ENCODE measurements around the gene AGFG2. TPM values are rescaled to one million over a fixed set of nuclear protein-coding genes. Genes with fewer than 3 reads are reported as not detected.

The AGFG2 gene
- total RNA-seq, 1 donor from 2014 or later, result 10.3 TPM

- Mint-ChIP-seq H3K36me3 (ENCODE audit: insufficient read depth) (peaks cover 7% of the 10 kb centered on the region), H3K27ac (no peak overlapping the region), H3K27me3 (no peaks in the 10 kb centered on the region), H3K9me3 (ENCODE audit: low read depth) (no peaks in the 10 kb centered on the region), H3K4me1 (ENCODE audit: low read depth) (peaks cover 7% of the 10 kb centered on the region), H3K4me3 (ENCODE audit: low read depth) (no peak overlapping the region)
- TF ChIP-seq CTCF (IDR thresholded peaks at IDR 0.05; ENCODE audit: unreplicated experiment), result no peak
- no peak for DNase-seq (ENCODE audit: low spot score, unreplicated experiment)
These were observed 35.6 kb downstream of the AGFG2 start for GRCh38 chr7:100574362-100575205.

- no peak overlapping the region for H3K27ac Mint-ChIP-seq
- H3K9me3 Mint-ChIP-seq (ENCODE audit: low read depth), result no peaks in the 10 kb centered on the region
- no peaks in the 10 kb centered on the region for H3K27me3 Mint-ChIP-seq
- no peak for TF ChIP-seq CTCF (IDR thresholded peaks at IDR 0.05; ENCODE audit: unreplicated experiment)
- no peak overlapping the region for H3K4me3 Mint-ChIP-seq (ENCODE audit: low read depth)
- DNase-seq (ENCODE audit: low spot score, unreplicated experiment), result no peak
- H3K4me1 Mint-ChIP-seq (ENCODE audit: low read depth), result peaks cover 7% of the 10 kb centered on the region
- peaks cover 7% of the 10 kb centered on the region for H3K36me3 Mint-ChIP-seq (ENCODE audit: insufficient read depth)
These were observed 36.2 kb downstream of the AGFG2 start for GRCh38 chr7:100575206-100575631.

- Mint-ChIP-seq H3K4me1 (ENCODE audit: low read depth) (peaks cover 7% of the 10 kb centered on the region), H3K4me3 (ENCODE audit: low read depth) (no peak overlapping the region), H3K36me3 (ENCODE audit: insufficient read depth) (peaks cover 7% of the 10 kb centered on the region), H3K27ac (no peak overlapping the region), H3K27me3 (no peaks in the 10 kb centered on the region), H3K9me3 (ENCODE audit: low read depth) (no peaks in the 10 kb centered on the region)
- TF ChIP-seq CTCF (IDR thresholded peaks at IDR 0.05; ENCODE audit: unreplicated experiment), result no peak
- no peak for DNase-seq (ENCODE audit: low spot score, unreplicated experiment)
These were observed 36.9 kb downstream of the AGFG2 start for GRCh38 chr7:100575746-100576383.

GRCh38 chr7:100576384-100576993 lies 37.5 kb downstream of the AGFG2 start:
- H3K4me1 Mint-ChIP-seq (ENCODE audit: low read depth), result peaks cover 7% of the 10 kb centered on the region
- DNase-seq (ENCODE audit: low spot score, unreplicated experiment), result no peak
- H3K4me3 Mint-ChIP-seq (ENCODE audit: low read depth), result no peak overlapping the region
- TF ChIP-seq CTCF (IDR thresholded peaks at IDR 0.05; ENCODE audit: unreplicated experiment), result no peak
- H3K9me3 Mint-ChIP-seq (ENCODE audit: low read depth), result no peaks in the 10 kb centered on the region
- H3K36me3 Mint-ChIP-seq (ENCODE audit: insufficient read depth), result peaks cover 7% of the 10 kb centered on the region
- no peak overlapping the region for H3K27ac Mint-ChIP-seq
- no peaks in the 10 kb centered on the region for H3K27me3 Mint-ChIP-seq

- TF ChIP-seq CTCF (IDR thresholded peaks at IDR 0.05; ENCODE audit: unreplicated experiment), result no peak
- no peak overlapping the region for H3K4me3 Mint-ChIP-seq (ENCODE audit: low read depth)
- peaks cover 1% of the 10 kb centered on the region for H3K4me1 Mint-ChIP-seq (ENCODE audit: low read depth)
- no peaks in the 10 kb centered on the region for H3K9me3 Mint-ChIP-seq (ENCODE audit: low read depth)
- H3K36me3 Mint-ChIP-seq (ENCODE audit: insufficient read depth), result peaks cover 7% of the 10 kb centered on the region
- no peak overlapping the region for H3K27ac Mint-ChIP-seq
- no peaks in the 10 kb centered on the region for H3K27me3 Mint-ChIP-seq
- no peak for DNase-seq (ENCODE audit: low spot score, unreplicated experiment)
These were observed 38.1 kb downstream of the AGFG2 start for GRCh38 chr7:100577103-100577502.

Data from progenitor cell of endocrine pancreas (in vitro differentiated cells).